ENCODE data around the gene RANBP9.

RANBP9 gene

GRCh38 chr6:13741365-13741764 is 29.7 kb upstream of the RANBP9 start:
- TF ChIP-seq CTCF (IDR thresholded peaks at IDR 0.05; ENCODE audit: low read depth, low read length, missing control alignments), result no peak
- DNase-seq (ENCODE audit: low read depth), result no peak
- no peak overlapping the region for H3K4me3 ChIP-seq (ENCODE audit: low read depth, low read length)

- H3K4me3 ChIP-seq (ENCODE audit: low read depth, low read length), result no peak overlapping the region
- no peak for TF ChIP-seq CTCF (IDR thresholded peaks at IDR 0.05; ENCODE audit: low read depth, low read length, missing control alignments)
- no peak for DNase-seq (ENCODE audit: low read depth)
These were observed 23.4 kb upstream of the RANBP9 start for GRCh38 chr6:13735031-13735430.

GRCh38 chr6:13733178-13733887 is 21.7 kb upstream of the RANBP9 start:
- no peak for DNase-seq (ENCODE audit: low read depth)
- no peak for TF ChIP-seq CTCF (IDR thresholded peaks at IDR 0.05; ENCODE audit: low read depth, low read length, missing control alignments)
- no peak overlapping the region for H3K4me3 ChIP-seq (ENCODE audit: low read depth, low read length)

GRCh38 chr6:13730704-13731103 is 19.1 kb upstream of the RANBP9 start:
- H3K4me3 ChIP-seq (ENCODE audit: low read depth, low read length), result no peak overlapping the region
- no peak for DNase-seq (ENCODE audit: low read depth)
- no peak for TF ChIP-seq CTCF (IDR thresholded peaks at IDR 0.05; ENCODE audit: low read depth, low read length, missing control alignments)

- H3K4me3 ChIP-seq (ENCODE audit: low read depth, low read length), result no peak overlapping the region
These were observed 18.3 kb upstream of the RANBP9 start for GRCh38 chr6:13729891-13730290.

GRCh38 chr6:13725570-13725969 is 13.9 kb upstream of the RANBP9 start:
- TF ChIP-seq CTCF (IDR thresholded peaks at IDR 0.05; ENCODE audit: low read depth, low read length, missing control alignments), result no peak
- no peak for DNase-seq (ENCODE audit: low read depth)
- H3K4me3 ChIP-seq (ENCODE audit: low read depth, low read length), result no peak overlapping the region

More at GRCh38 chr6:13729891-13730290, 18.3 kb upstream of the RANBP9 start:
- no peak for DNase-seq (ENCODE audit: low read depth)
- no peak for TF ChIP-seq CTCF (IDR thresholded peaks at IDR 0.05; ENCODE audit: low read depth, low read length, missing control alignments)

GRCh38 chr6:13725052-13725451 is 13.4 kb upstream of the RANBP9 start:
- TF ChIP-seq CTCF (IDR thresholded peaks at IDR 0.05; ENCODE audit: low read depth, low read length, missing control alignments), result no peak
- no peak overlapping the region for H3K4me3 ChIP-seq (ENCODE audit: low read depth, low read length)
- no peak for DNase-seq (ENCODE audit: low read depth)

Measured in GM12864 (cell line).